HepG2 (cell line): Measurements from ENCODE around the gene GGT7.

ENCODE experiments used
- ATF6 ChIP-seq: sonication (generic); formaldehyde crosslinking; conservative IDR thresholded peaks from 2 replicates; pipeline ENCODE4 v1.4.0; 2020; ENCODE audit warnings: missing genetic modification reagents
- CTCF ChIP-seq: sonication (generic); formaldehyde crosslinking; IDR thresholded peaks from 2 replicates; pipeline ENCODE4 v1.5.0; 2020; ENCODE audit warnings: mild to moderate bottlenecking, missing genetic modification reagents, moderate library complexity
- NFYB ChIP-seq: sonication (generic); formaldehyde crosslinking; IDR thresholded peaks from 2 replicates; pipeline ENCODE4 v1.4.0; 2020; ENCODE audit warnings: missing genetic modification reagents
- PHF21A ChIP-seq: sonication (generic); formaldehyde crosslinking; IDR thresholded peaks from 2 replicates; pipeline ENCODE4 v1.5.0; 2020; ENCODE audit warnings: mild to moderate bottlenecking, missing genetic modification reagents
- REST ChIP-seq, 2 experiments: IDR thresholded peaks; 2 replicates each; pipeline ENCODE4 v1.6.1; 2011 to 2012; ENCODE audit warnings: low read length in 2 of 2, borderline replicate concordance in 1 of 2, low read depth in 1 of 2, mild to moderate bottlenecking in 1 of 2, moderate library complexity in 1 of 2
- STAG1 ChIP-seq: sonication (generic); formaldehyde crosslinking; IDR thresholded peaks from 2 replicates; pipeline ENCODE4 v1.4.0; 2020; ENCODE audit warnings: missing genetic modification reagents
- STAT6 ChIP-seq: sonication (generic); formaldehyde crosslinking; IDR thresholded peaks from 2 replicates; pipeline ENCODE4 v1.4.0; 2020; ENCODE audit warnings: missing genetic modification reagents, mild to moderate bottlenecking, borderline replicate concordance
- ZNF10 ChIP-seq: sonication (generic); formaldehyde crosslinking; IDR thresholded peaks from 2 replicates; pipeline ENCODE4 v1.4.0; 2020; ENCODE audit warnings: mild to moderate bottlenecking, low read depth, missing genetic modification reagents, borderline replicate concordance

- TF ChIP-seq NFYB (CRISPR knock-in tag) (no peak), ATF6 (CRISPR knock-in tag) (no peak), CTCF (CRISPR knock-in tag) (no peak), PHF21A (CRISPR knock-in tag) (no peak), ZNF10 (CRISPR knock-in tag) (no peak), REST (IDR thresholded peaks at IDR 0.05; ENCODE audit: borderline replicate concordance in 1 of 2, low read depth in 1 of 2, low read length in 2 of 2) (no peak), STAG1 (CRISPR knock-in tag) (no peak), STAT6 (CRISPR knock-in tag) (no peak)
These were observed 40.7 kb downstream of the GGT7 start for GRCh38 chr20:34831936-34832335.
